Loucy (cell line): ENCODE data around the gene SCAMP1.

Source experiments
- EZH2phosphoT487 ChIP-seq: fragments of 200-600 bp; IDR thresholded peaks from 2 replicates; pipeline ENCODE4 v1.6.1; 2018; ENCODE audit warnings: antibody characterized with exemption, mild to moderate bottlenecking, moderate library complexity, borderline replicate concordance
- TF ChIP-seq, protein P1 (sequence below): fragments of 200-600 bp; sonication (generic); conservative IDR thresholded peaks from 2 replicates; pipeline ENCODE4 v1.5.1; 2014; ENCODE audit warnings: mild to moderate bottlenecking, antibody characterized with exemption, low read length

GRCh38 chr5:78424665-78425064 lies 64.2 kb downstream of the SCAMP1 start:
- TF ChIP-seq, protein P1, sequence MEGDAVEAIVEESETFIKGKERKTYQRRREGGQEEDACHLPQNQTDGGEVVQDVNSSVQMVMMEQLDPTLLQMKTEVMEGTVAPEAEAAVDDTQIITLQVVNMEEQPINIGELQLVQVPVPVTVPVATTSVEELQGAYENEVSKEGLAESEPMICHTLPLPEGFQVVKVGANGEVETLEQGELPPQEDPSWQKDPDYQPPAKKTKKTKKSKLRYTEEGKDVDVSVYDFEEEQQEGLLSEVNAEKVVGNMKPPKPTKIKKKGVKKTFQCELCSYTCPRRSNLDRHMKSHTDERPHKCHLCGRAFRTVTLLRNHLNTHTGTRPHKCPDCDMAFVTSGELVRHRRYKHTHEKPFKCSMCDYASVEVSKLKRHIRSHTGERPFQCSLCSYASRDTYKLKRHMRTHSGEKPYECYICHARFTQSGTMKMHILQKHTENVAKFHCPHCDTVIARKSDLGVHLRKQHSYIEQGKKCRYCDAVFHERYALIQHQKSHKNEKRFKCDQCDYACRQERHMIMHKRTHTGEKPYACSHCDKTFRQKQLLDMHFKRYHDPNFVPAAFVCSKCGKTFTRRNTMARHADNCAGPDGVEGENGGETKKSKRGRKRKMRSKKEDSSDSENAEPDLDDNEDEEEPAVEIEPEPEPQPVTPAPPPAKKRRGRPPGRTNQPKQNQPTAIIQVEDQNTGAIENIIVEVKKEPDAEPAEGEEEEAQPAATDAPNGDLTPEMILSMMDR, result no peak
- TF ChIP-seq EZH2phosphoT487, result no peak
